ENCODE measurements around the gene CEND1.

DNA sequence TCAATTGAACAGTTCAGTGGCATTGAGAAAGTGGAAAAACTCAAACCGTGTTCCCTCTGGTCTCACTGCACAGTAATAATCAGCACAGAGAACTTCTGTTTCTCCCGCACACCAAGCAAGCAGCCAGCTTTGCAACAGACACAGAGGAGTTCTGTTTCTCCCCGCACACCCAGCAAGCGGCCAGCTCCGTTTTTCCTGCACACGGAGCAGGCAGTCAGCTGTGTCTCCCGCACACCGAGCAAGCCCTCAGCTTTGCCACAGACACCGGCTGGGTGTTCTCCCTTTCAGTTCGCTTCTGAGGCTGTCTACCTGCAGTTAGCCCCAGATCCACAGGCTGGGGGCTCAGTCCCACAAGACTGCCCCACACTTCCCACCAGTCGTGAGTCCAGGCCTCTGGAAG lies 52.5 kb downstream of the CEND1 start:
- TF ChIP-seq, protein P1, sequence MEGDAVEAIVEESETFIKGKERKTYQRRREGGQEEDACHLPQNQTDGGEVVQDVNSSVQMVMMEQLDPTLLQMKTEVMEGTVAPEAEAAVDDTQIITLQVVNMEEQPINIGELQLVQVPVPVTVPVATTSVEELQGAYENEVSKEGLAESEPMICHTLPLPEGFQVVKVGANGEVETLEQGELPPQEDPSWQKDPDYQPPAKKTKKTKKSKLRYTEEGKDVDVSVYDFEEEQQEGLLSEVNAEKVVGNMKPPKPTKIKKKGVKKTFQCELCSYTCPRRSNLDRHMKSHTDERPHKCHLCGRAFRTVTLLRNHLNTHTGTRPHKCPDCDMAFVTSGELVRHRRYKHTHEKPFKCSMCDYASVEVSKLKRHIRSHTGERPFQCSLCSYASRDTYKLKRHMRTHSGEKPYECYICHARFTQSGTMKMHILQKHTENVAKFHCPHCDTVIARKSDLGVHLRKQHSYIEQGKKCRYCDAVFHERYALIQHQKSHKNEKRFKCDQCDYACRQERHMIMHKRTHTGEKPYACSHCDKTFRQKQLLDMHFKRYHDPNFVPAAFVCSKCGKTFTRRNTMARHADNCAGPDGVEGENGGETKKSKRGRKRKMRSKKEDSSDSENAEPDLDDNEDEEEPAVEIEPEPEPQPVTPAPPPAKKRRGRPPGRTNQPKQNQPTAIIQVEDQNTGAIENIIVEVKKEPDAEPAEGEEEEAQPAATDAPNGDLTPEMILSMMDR (conservative IDR thresholded peaks at IDR 0.05 in 1 of 2, IDR thresholded peaks at IDR 0.05 in 1 of 2; ENCODE audit: low read depth in 1 of 2, low read length in 2 of 2), result no peak
- no peak for TF ChIP-seq EZH2 (IDR thresholded peaks at IDR 0.05; ENCODE audit: low read length, missing control alignments)
